Measurements from ENCODE around the gene RPRD1A.
"Not testable (repeated sequence)": the region's sequence is repeated elsewhere in the genome, so short reads cannot be mapped to it uniquely, and the experiment has no call there.

Gene RPRD1A

GRCh38 chr18:36078751-36079529, 11.6 kb upstream of the RPRD1A start:
- TF ChIP-seq CTCF (IDR thresholded peaks at IDR 0.05; ENCODE audit: low read depth, low read length) = no peak

GRCh38 chr18:36077764-36078163, 10.4 kb upstream of the RPRD1A start:
- H3K4me3 ChIP-seq (ENCODE audit: low read depth, low read length) = not testable (repeated sequence)

More at GRCh38 chr18:36078751-36079529, 11.6 kb upstream of the RPRD1A start:
- no peak overlapping the region for H3K4me3 ChIP-seq (ENCODE audit: low read depth, low read length)

GRCh38 chr18:36075862-36076587, 8.7 kb upstream of the RPRD1A start:
- no peak overlapping the region for H3K4me3 ChIP-seq (ENCODE audit: low read depth, low read length)
- no peak for TF ChIP-seq CTCF (IDR thresholded peaks at IDR 0.05; ENCODE audit: low read depth, low read length)

GRCh38 chr18:36074435-36074834, 7.1 kb upstream of the RPRD1A start:
- TF ChIP-seq CTCF (IDR thresholded peaks at IDR 0.05; ENCODE audit: low read depth, low read length) = no peak
- H3K4me3 ChIP-seq (ENCODE audit: low read depth, low read length) = no peak overlapping the region

- no peak for TF ChIP-seq CTCF (IDR thresholded peaks at IDR 0.05; ENCODE audit: low read depth, low read length)
- no peak overlapping the region for H3K4me3 ChIP-seq (ENCODE audit: low read depth, low read length)
These were observed 6.3 kb upstream of the RPRD1A start for GRCh38 chr18:36073676-36074075.

GRCh38 chr18:36072406-36072805, 5.0 kb upstream of the RPRD1A start:
- not testable (repeated sequence) for H3K4me3 ChIP-seq (ENCODE audit: low read depth, low read length)

GRCh38 chr18:36066686-36067054, 689 bp downstream of the RPRD1A start:
- peak overlapping the region; percentile 87 for H3K4me3 ChIP-seq (ENCODE audit: low read depth, low read length)
- TF ChIP-seq CTCF (IDR thresholded peaks at IDR 0.05; ENCODE audit: low read depth, low read length) = no peak

GRCh38 chr18:36066001-36066400, 1.4 kb downstream of the RPRD1A start:
- TF ChIP-seq CTCF (IDR thresholded peaks at IDR 0.05; ENCODE audit: low read depth, low read length) = no peak
- peak overlapping the region; percentile 87 for H3K4me3 ChIP-seq (ENCODE audit: low read depth, low read length)

- H3K4me3 ChIP-seq (ENCODE audit: low read depth, low read length) = not testable (repeated sequence)
These were observed 2.6 kb downstream of the RPRD1A start for GRCh38 chr18:36064809-36065079.

Measured in WI38 (cell line).